ENCODE data around the gene SOWAHB.

Gene SOWAHB

DNA sequence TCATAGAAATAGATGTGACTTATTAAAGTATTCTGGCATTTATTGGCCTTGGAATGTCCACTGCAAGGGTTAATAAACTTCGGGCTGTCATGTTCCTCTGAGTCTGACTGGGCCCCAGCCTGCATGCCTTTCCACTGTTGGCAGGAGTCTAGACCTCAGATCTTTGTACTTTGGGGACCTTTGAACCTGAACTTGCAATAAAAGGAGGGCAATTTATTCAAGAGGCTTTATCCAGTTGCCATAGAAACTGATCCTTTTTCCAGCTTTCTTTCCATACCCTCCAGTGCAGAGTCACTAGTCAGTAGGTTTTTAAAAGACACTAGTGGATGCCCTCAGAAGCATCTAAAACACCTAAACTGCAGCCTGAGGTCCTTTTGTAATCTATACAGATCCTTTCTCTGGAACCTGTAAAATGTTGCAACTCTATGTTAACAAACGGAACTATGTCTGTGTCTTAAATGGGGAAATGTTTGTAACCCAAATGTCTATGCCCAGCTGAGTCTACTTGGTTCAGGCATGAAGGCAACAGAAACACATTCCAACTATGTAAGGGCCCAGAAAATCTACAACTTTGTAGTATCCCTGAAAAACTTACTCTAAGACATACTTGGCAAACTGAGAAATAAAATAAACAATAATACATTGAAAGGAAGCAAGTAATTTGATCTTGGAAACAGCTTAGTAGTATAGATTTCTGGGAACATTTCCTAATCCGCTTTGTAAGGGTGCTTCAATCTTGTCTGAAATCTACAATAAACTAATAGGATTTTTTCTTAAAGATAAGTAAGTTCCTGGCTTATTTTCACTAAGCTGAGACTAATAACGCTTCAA lies 41.5 kb downstream of the SOWAHB start:
- no peak for DNase-seq (ENCODE audit: low read depth in 1 of 2, low spot score in 1 of 2)

DNA sequence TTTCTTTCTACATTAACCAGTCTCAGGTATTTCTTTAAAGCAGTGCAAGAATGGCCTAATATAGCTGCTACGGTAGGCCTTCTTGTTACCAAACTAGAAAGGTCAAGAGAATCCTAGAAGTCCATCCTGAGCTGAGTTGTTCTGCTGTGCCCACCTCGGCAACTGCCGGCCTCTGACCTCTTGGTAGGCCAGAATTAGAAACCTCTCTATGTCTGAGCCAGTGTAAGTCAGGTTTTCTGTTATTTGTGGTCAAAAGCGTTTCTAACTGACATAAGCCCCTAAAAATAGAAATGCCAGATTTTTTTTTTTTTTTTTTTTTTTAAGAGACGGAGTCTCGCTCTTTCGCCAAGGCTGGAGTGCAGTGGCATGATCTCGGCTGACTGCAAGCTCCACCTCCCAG lies 43.1 kb downstream of the SOWAHB start:
- no peak for DNase-seq (ENCODE audit: low read depth in 1 of 2, low spot score in 1 of 2)

DNA sequence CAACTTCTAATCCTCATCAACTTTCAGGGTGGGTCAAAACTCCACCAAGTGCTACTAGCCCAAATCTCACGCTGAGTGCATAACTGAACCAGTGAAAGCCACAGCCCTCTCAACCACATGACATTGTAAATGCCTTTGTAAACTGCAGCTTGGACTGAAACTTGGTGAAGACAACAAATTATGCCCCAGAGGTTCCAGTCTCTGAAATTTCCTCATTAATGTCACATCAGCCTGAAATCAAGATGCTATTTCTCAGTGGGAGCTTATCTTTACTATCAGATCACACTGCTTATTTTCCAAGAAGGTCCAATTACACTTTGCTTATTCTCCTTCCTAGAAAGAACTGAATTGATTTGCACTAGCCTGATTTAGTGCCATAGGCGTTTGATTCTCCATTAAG lies 46.6 kb downstream of the SOWAHB start:
- no peak for DNase-seq (ENCODE audit: low read depth in 1 of 2, low spot score in 1 of 2)

DNA sequence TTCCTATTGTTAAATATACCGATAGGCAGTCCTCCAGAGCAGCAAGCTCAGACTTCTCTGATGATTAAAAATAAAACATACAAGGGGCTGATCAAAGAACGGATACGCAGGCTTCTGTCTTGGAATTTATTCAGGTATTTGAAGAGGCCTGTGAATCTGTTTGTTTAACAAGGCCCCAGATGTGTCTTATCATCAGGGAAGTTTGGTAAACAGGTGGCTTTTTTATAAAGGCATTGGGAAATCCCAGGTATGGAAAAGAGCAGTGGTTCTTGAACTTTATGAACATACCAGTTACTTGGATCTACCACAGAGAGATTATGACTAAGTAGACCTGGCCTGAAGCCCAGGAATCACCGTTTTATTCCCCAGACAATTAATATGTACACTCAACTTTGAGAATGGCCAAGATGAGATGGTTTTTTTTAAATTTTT lies 47.9 kb downstream of the SOWAHB start:
- DNase-seq (ENCODE audit: low read depth in 1 of 2, low spot score in 1 of 2), result no peak
